HG02642 (cell line): ENCODE results near the gene ERI3.

Source experiments
- ATAC-seq: cut with Tn5 transposase; IDR thresholded peaks from one replicate; pipeline ENCODE4 v1.9.1; 2021; ENCODE audit warnings: mild to moderate bottlenecking; ENCODE audit not compliant: unreplicated experiment, poor library complexity

ERI3 gene

GRCh38 chr1:44351289-44351688, 3.8 kb downstream of the ERI3 start:
- ATAC-seq, result no peak

DNA sequence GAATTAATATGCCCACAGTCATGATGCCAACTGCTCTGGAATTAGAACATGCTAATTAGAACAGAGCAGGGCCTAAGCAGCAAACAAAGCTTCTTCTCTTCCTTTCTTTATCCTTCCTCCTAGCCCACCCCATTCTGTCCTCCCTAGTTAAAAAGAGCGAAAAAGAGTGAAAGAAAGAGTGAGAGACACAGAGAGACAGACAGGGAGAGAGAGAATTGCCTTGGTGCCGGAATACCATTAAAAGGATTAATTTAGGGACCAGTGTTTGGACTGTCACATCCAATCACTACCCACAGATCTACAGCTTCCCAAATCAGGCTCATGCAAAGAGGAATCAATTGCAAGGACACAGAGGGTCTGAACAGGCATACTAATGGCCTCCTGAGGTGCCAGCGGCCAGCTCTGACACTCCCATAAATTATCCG, 7.0 kb downstream of the ERI3 start:
- ATAC-seq, result no peak

DNA sequence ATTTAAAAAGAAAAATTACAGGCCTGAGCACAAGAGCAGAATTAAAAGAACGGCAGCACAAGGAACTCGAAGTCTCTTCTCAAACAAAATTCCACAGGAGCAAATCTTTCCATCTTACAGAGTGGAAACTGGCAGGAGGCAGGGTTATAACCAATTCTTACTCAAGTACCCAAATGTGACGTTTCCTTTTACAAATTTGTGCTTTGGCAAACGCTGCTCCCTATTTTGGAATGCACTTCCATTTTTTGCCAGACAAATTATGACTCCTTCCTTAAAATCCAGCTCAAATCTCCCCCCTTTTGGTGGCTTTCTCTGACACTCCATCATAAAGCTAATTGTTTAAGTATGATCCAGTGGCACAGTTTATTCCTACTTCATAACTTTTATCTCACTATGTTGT, 7.8 kb downstream of the ERI3 start:
- ATAC-seq, result no peak

GRCh38 chr1:44346878-44347277, 8.2 kb downstream of the ERI3 start:
- ATAC-seq, result no peak

DNA sequence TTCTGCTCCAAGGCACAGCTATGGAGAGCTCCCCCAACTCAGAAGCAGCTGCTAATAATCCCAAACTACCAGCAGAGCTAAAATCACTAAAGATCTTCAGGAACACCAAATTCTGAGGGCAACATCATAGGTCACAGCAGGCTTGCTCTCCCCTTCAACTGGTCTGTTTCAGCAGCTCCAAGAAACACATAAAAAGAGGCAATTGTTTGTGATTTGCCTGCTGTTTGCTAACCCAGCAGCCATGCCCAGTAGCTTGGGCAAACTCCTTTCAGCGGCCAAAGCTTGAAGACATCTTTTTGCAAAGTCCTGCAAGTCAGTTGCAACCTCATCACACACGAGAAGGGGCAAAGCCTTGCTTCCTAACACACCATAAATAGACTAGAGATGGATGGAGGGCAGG, 8.9 kb downstream of the ERI3 start:
- ATAC-seq, result no peak

DNA sequence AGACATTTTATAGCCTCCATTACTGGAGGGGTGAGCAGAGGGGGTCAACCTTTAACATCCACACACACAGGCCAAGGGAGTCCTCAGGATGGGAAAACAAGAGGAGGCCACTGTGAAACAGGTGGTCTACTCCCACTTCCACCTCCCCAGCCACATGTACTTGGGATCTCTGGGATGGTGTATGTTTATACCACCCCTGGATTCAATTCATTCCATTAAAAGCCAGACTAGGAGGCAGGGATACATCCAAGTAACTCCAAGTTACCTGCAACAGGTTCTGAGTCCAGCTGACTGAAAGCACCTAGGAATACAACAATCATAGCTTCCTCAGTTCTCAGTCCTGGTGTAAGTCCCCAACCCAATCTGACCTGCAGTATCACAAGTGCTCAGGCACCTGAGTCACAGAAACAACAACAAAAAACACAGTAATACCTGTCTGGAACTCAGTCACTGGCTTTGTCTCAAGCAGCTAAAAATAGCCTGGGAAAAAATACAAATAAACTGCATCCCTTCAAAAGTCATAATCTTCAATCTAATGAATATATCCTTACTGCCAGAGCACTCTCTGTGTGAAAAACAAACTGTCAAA, 9.8 kb downstream of the ERI3 start:
- no peak for ATAC-seq

- ATAC-seq, result no peak
Measured at GRCh38 chr1:44339731-44340130, 15.3 kb downstream of the ERI3 start.

GRCh38 chr1:44338136-44338535, 16.9 kb downstream of the ERI3 start:
- ATAC-seq, result no peak

- no peak for ATAC-seq
Measured at GRCh38 chr1:44336668-44337067, 18.4 kb downstream of the ERI3 start.

GRCh38 chr1:44334968-44335367, 20.1 kb downstream of the ERI3 start:
- ATAC-seq, result no peak

GRCh38 chr1:44333376-44333775, 21.7 kb downstream of the ERI3 start:
- ATAC-seq, result no peak

- no peak for ATAC-seq
Measured at GRCh38 chr1:44332505-44332904, 22.6 kb downstream of the ERI3 start.

GRCh38 chr1:44330935-44331334, 24.1 kb downstream of the ERI3 start:
- no peak for ATAC-seq

DNA sequence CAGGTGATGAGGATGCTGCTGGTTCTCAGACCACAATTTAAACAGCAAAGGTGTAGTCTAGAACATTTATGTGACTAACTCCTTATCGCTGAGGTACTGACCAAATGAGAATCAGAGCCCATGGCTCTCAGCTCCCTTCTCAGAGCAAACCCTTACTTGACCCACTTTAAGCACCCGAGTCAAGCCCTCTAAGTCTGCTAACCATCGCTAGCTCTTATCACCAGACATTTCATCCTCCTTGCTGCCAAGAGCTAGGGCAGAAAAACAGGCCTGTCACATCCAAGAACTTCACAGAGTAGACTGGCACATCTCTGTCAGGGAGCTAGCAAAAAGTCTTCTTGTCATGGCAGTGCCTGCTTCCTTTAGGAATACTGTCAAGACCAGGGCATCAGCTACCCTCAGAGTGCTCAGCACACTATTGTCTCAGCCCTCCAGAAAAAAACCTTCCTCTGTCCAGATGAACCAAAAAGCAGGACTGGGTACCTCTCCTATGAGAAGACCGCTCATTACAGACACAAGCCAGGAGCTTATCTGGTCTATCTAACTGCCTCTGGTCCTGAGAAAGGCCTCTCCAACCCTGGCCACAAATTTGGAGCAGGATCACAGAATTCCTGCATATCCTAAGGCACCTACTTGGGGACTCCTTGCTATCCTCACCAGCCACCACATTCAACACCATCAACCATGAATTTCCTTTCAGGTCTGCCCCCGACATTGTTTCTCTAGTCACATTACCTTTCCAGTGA, 26.2 kb downstream of the ERI3 start:
- ATAC-seq, result no peak

- ATAC-seq, result no peak
Measured at GRCh38 chr1:44327679-44328491, 27.2 kb downstream of the ERI3 start.

DNA sequence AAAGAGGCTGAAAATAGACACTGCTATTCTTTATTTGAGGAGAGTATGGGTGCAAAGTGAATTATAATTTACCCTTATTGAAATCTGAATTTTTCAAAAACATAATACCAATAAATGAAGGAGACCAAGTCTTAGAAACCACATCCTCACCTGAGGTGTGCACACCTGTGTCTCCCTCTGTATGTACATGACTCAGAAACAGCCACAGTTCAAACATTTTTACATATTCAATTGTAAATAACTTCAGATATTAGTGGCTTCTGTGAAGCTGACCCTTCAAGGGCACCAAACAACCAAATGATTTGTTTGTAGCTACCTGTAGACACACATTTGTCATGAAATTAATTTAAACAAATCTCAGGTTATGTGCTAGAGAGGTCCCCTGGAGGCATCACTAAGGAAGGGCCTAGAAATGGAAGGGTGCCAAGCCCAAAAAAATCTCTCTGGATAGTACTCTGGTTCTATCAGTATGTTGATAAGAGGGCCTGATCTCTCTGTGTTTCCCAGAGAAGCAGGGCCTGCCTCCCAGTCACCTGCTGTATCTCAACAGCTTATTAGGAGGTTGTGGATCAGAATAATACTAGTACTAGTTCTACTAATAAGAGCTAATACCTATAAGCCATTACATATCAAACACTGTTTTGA, 28.1 kb downstream of the ERI3 start:
- ATAC-seq, result no peak

GRCh38 chr1:44326024-44326701, 28.9 kb downstream of the ERI3 start:
- ATAC-seq, result no peak

DNA sequence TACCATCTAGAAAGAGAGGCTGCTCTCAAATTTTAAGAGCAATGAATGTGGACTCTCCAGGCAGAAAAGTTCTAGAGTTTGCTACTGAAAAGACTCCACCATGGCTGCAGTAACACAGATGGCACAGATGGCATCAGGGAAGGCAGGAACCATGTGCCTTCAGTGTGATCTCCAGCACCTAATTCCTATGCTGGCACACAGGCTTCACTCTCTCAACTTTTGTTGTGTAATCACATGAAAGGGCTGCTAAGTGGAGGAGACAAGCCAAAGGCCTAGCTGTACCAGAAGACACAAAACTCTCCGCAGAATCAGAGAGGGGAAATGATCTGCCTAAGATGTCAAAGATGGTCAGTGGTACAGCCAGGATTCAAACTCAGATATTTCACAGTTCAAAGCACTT, 31.1 kb downstream of the ERI3 start:
- ATAC-seq, result no peak

GRCh38 chr1:44322367-44322766, 32.7 kb downstream of the ERI3 start:
- no peak for ATAC-seq

DNA sequence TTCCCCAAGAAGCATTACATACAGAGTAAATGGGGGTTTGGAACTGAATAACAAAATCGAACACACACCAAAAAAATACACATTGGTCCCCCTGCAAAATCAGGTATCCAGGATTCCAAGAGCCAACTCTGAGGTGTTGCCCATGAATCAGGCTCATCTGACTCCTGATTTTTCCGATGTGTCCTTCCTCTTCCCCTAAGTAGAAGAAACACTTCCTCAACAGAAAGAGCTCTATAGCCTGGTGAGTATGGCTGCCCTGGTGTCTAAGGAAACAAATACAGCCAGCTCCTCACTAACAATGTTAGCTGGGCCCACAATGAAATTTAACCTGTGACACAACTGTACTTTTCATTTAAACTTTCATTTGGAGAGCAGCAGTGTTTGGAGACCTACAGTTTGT, 33.6 kb downstream of the ERI3 start:
- ATAC-seq, result no peak
